AG20443 (cell line): ENCODE data around the gene CD14.
"Not testable (repeated sequence)": the region's sequence is repeated elsewhere in the genome, so short reads cannot be mapped to it uniquely, and the experiment has no call there.

ENCODE experiments used
- DNase-seq: peaks from one replicate; pipeline ENCODE4 v3.0.0; 2012; ENCODE audit warnings: low spot score, mixed read lengths

Gene CD14

DNA sequence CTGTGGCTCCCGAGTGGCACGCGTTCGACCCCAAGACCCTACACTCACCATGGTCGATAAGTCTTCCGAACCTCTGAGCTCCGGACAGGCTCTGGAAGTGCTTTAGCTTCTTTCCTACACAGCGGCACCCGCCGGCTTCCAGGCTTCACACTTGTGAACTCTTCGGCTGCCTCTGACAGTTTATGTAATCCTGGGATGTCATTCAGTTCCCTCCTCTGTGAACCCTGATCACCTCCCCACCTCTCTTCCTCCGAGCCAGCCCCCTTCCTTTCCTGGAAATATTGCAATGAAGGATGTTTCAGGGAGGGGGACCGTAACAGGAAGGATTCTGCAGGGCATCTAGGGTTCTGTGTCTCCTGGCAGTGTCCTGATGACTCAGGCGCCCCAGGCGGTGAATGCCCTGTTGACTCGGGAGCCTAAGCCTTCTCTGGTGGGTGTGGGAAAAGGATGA lies at the start of gene CD14:
Gene CD14, minus strand, starts transcription at position 155 of the 451 bp plus-strand sequence. Its CDS starts 104 bp downstream, at position 51.
- peak; percentile 67 for DNase-seq

- no peak for DNase-seq
These were observed 46.0 kb upstream of the CD14 start for GRCh38 chr5:140678993-140679392.

GRCh38 chr5:140677947-140678346 lies 45.0 kb upstream of the CD14 start:
- no peak for DNase-seq

DNA sequence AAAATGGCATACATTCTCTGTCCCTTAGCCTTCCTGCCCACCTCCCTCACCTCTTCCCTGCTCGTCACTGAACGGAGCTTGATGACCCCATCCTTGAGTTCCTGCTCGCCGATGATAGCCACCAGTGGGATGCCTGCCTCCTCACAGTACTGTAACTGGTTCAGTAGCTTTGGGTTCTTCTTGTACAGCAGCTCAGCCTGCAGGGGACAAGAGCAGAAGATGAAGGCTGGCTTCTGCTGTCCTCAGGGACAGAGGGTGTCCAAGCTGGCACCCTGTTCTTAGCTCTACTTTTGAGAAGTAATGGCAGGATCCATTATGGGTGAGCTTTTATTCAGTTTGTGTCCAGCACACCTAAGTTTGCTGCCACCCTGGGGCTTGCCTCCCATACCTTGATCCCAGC lies 41.7 kb upstream of the CD14 start:
- no peak for DNase-seq

DNA sequence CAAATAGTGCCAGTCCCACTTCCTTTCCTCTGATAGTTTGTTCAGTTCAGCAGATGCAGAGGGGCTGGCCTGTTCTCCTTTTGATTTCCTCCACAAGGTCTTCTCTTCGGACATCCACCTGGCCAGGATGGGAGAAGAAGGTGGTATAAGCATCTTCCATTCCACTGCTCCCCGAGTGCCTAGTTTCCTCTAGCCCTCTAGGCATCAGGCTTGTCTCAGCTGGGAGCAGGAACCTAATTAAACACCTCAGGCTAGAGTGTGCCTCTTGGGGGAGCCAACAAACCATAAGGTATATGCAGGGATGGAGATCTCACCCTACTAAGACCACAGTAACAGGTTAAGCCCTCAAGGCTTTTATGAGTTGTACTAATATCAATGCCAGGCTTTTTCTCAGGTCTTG lies 41.2 kb upstream of the CD14 start:
- no peak for DNase-seq

DNA sequence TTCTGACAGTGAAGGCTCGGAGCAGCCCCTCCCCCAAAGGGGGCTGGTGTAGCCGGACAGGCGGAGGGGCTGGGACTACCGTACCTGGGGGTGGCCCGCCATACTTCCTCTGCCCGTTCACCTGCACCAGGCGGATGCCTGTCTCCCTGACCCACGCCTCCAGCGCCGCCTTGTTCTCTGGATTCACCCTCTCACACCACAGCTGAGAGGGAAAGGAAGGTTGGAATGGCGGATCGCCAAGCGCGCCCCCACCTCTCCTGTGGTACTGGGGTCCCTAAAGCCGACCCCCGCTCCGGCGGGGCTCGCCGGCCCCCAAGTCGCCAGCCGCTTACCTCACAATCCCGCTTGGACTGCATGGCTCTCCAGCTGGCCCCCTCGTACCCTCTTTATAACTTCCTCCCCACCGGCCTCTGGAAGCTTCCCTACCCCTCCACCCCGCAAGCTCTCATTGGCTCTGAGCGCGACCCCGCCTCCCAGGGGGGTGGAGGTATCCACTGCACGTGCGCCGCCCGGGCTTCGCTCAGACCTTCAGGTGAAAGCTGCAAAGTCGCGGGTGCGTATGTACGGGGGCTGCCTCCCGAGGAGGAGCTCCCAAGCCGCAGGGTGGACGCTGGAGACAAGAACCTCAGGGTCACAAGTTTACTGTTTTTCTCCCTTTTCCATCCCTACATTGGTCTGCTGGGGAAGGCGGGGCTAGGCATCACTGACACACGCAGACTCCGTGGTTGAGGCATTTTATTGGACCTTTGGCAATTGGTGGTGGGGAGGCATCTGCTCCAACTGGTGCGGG lies 40.4 kb upstream of the CD14 start, which contains the start of gene DND1:
Gene DND1, minus strand, starts transcription at position 390 of the 790 bp plus-strand sequence. Its CDS starts 34 bp downstream, at position 356.
- DNase-seq: no peak

DNA sequence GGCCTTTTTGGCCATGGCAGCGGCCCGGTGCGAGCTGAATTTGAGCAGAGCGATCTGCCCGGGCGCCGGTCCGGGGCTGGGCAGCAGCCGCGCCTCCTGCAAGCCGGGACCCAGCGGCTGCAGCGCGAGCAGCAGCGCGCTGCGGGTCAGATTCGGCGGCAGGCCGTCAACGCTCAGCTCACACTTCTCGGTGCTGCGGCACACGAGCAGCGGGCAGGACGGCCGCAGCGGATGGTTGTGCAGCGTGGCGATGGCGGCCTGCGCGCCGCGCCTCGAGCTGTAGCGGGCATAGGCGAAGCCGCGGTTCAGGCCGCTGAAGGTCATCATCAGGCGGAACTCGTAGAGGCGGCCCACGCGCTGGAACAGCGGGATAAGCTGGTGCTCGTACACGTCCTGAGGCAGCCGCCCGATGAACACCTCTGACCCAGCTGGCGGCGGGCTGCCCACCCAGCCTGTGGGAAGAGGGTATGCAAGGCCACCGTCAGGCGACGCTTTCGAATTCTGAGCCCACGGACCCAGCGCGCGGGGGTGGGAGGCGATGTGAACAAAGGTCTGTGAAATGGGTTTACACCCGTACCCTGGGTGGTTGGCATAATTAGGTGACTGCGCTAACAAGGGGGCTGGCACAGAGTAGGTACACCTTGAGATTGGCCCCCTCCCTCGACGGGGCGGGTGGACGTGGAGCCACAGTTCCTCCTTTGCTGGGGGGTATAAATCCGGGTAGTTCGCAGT lies 39.6 kb upstream of the CD14 start:
- DNase-seq: peak; percentile 20

GRCh38 chr5:140671472-140672125 lies 38.6 kb upstream of the CD14 start:
- no peak for DNase-seq

DNA sequence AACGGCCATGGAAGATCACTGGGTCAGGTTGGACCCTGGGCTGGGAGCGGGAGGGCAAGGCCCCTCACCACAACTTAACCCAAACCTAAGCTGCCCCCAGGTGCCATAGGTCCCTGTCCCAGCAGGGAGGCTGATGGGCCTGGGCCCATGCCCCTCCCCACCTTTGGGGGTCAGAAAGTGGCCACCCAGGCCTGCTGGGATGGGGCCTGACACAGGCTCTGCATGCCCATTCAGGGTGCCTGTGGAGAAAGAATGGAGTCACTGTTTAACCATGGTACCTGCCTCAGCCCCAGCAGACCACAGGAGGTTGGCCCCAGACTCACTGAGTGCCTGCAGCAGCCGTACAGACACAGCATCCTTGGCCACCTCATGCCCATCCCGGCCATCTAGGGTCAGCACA lies 38.1 kb upstream of the CD14 start:
- not testable (repeated sequence) for DNase-seq

DNA sequence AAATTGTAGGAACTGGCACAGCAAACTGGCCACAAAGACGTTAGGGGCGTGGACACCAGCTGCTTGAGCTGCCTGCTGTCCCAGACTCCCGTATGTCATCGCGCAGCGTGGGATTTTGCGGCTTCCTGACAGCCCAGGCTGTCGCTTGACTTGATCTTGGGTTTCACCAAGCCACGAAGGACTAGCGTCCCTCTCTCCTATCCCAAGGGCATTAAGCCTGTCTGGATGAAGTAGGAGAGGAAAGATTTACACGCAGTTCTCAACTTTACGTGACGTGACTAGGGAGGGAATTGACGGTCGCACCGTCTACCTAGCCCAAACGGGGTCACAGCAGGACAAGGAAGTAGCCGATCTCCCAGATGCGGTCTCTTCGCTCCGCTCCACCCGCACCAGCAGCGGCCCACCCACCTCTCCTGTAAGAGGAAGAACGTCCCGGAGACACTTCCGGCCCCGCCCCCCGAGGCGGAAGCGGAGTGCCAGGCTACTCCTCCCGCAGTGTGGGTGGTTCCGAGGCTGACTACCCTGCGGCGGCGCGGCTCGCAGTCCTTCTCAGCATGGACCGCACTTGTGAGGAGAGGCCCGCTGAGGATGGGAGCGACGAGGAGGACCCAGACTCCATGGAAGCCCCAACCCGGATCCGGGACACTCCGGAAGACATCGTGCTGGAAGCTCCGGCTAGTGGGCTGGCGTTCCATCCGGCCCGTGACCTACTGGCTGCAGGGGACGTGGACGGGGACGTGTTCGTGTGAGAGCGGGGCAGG lies 31.6 kb upstream of the CD14 start, which contains the start of gene WDR55:
Gene WDR55, plus strand, starts transcription at position 546 of the 761 bp plus-strand sequence. Its CDS starts 9 bp downstream, at position 555.
- DNase-seq: peak; percentile 97

DNA sequence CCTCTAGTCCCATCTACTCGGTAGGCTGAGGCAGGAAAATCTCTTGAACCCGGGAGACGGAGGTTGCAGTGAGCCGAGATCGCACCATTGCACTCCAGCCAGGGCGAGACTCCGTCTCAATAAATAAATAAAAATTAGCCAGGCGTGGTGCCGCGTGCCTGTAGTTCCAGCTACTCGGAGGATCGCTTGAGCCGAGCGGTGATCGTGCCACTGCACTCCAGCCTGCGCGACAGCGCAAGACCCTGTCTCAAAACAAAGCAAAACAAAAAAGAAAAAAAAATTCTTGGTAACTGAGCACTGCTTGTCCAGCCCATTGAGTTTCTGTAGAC lies 31.0 kb upstream of the CD14 start:
- DNase-seq: no peak

DNA sequence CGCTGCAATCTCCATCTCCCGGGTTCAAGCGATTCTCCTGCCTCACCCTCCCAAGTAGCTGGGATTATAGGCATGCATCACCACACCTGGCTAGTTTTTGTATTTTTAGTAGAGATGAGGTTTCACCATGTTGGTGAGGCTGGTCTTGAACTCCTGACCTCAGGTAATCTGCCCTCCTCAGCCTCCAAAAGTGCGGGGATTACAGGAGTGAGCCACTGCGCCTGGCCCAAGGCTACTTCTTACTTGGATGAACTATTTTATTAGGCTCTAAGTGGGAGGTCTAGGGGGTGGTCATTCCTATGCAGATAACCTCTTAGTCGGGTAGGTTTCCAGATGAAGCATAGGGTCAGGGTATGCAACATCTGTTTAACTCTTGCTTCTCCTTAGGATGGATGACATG lies 27.4 kb upstream of the CD14 start:
- not testable (repeated sequence) for DNase-seq

- no peak for DNase-seq
These were observed 25.9 kb upstream of the CD14 start for GRCh38 chr5:140658870-140659269.

- DNase-seq: peak; percentile 22
These were observed 14.1 kb upstream of the CD14 start for GRCh38 chr5:140647042-140647419.

GRCh38 chr5:140642718-140643117 lies 9.7 kb upstream of the CD14 start:
- DNase-seq: peak; percentile 56

GRCh38 chr5:140641716-140642115 lies 8.7 kb upstream of the CD14 start:
- no peak for DNase-seq

- peak; percentile 100 for DNase-seq
These were observed 6.4 kb upstream of the CD14 start, which contains the start of gene TMCO6 for GRCh38 chr5:140639148-140639981. Gene TMCO6, plus strand, starts transcription at chr5:140639451. Its CDS starts 77 bp downstream, at chr5:140639528.

DNA sequence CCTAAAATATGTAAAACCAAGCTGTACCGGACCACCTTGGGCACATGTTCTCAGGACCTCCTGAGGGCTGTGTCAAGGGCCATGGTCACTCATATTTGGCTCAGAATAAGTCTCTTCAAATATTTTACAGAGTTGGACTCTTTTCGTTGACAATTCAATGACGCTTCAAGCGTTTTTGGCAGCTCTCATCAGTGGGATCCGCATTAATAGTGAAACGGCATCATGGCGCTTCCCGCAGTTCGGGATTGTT lies 5.8 kb upstream of the CD14 start:
- DNase-seq: not testable (repeated sequence)

- no peak for DNase-seq
These were observed 4.6 kb upstream of the CD14 start for GRCh38 chr5:140637371-140638100.
